ENCODE data around the gene CHST3.

DNA sequence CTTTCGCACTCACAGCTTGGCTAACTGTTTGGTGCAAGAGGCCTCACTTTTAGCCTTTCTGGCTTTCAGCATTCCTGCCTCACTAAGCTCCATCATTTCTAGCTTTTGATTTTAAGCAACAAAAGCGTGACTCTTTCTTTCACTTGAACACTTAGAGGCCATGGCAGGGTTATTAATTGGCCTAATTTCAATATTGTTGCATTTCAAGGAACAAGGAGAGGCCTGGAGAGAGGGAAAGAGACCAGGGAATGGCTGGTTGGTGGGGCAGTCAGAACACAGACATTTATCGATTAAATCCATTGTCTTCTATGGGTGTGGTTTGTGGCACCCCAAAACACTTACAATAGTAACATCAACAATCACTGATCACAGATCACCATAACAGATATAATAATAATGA lies 31.3 kb downstream of the CHST3 start:
- no peak for TF ChIP-seq CTCF (IDR thresholded peaks at IDR 0.05; ENCODE audit: low read depth, low read length)
- no peak for TF ChIP-seq EZH2phosphoT487 (IDR thresholded peaks at IDR 0.05; ENCODE audit: low read depth)

Measured in OCI-LY3 (cell line).